ENCODE data around the gene DENND6B.
"Not testable (repeated sequence)": the region's sequence is repeated elsewhere in the genome, so short reads cannot be mapped to it uniquely, and the experiment has no call there.

The DENND6B gene

GRCh38 chr22:50339945-50340879 lies 13.4 kb upstream of the DENND6B start:
- no peak overlapping the region for H3K4me3 ChIP-seq (ENCODE audit: insufficient read depth, low read depth, low read length)
- no peaks in the 10 kb centered on the region for H3K4me1 ChIP-seq (ENCODE audit: control insufficient read depth, insufficient read depth, low read length)
- H3K27ac ChIP-seq (ENCODE audit: insufficient read depth, low read depth, low read length, poor library complexity, severe bottlenecking), result no peak overlapping the region
- no peaks in the 10 kb centered on the region for H3K9me3 ChIP-seq (ENCODE audit: control insufficient read depth, low read length)
- H3K36me3 ChIP-seq (ENCODE audit: control insufficient read depth, insufficient read depth, low read length), result no peaks in the 10 kb centered on the region
- no peaks in the 10 kb centered on the region for H3K27me3 ChIP-seq (ENCODE audit: control insufficient read depth, insufficient read depth, low read length, poor library complexity, severe bottlenecking)
- 85 to 86% methylated on average over 12 of the region's 12 CpGs for WGBS, 2 experiments

- Histone ChIP-seq H3K4me1 (ENCODE audit: control insufficient read depth, insufficient read depth, low read length) (no peaks in the 10 kb centered on the region), H3K36me3 (ENCODE audit: control insufficient read depth, insufficient read depth, low read length) (no peaks in the 10 kb centered on the region), H3K9me3 (ENCODE audit: control insufficient read depth, low read length) (no peaks in the 10 kb centered on the region), H3K4me3 (ENCODE audit: insufficient read depth, low read depth, low read length) (no peak overlapping the region), H3K27me3 (ENCODE audit: control insufficient read depth, insufficient read depth, low read length, poor library complexity, severe bottlenecking) (no peaks in the 10 kb centered on the region), H3K27ac (ENCODE audit: insufficient read depth, low read depth, low read length, poor library complexity, severe bottlenecking) (no peak overlapping the region)
- 88 to 96% methylated on average over 4 of the region's 4 CpGs for WGBS, 2 experiments
Measured at GRCh38 chr22:50338860-50339462, 12.1 kb upstream of the DENND6B start.

- Histone ChIP-seq H3K36me3 (ENCODE audit: control insufficient read depth, insufficient read depth, low read length) (no peaks in the 10 kb centered on the region), H3K27ac (ENCODE audit: insufficient read depth, low read depth, low read length, poor library complexity, severe bottlenecking) (no peak overlapping the region)
Measured at GRCh38 chr22:50338042-50338573, 11.3 kb upstream of the DENND6B start.

GRCh38 chr22:50337262-50338041 lies 10.6 kb upstream of the DENND6B start:
- Histone ChIP-seq H3K4me1 (ENCODE audit: control insufficient read depth, insufficient read depth, low read length) (no peaks in the 10 kb centered on the region), H3K9me3 (ENCODE audit: control insufficient read depth, low read length) (no peaks in the 10 kb centered on the region), H3K27ac (ENCODE audit: insufficient read depth, low read depth, low read length, poor library complexity, severe bottlenecking) (no peak overlapping the region), H3K27me3 (ENCODE audit: control insufficient read depth, insufficient read depth, low read length, poor library complexity, severe bottlenecking) (no peaks in the 10 kb centered on the region), H3K4me3 (ENCODE audit: insufficient read depth, low read depth, low read length) (no peak overlapping the region), H3K36me3 (ENCODE audit: control insufficient read depth, insufficient read depth, low read length) (no peaks in the 10 kb centered on the region)
- WGBS, 2 experiments, result 96% methylated on average over 13 of the region's 13 CpGs

More at GRCh38 chr22:50338042-50338573, 11.3 kb upstream of the DENND6B start:
- 91 to 94% methylated on average over 5 of the region's 5 CpGs for WGBS, 2 experiments
- H3K4me1 ChIP-seq (ENCODE audit: control insufficient read depth, insufficient read depth, low read length), result no peaks in the 10 kb centered on the region
- no peaks in the 10 kb centered on the region for H3K9me3 ChIP-seq (ENCODE audit: control insufficient read depth, low read length)
- no peak overlapping the region for H3K4me3 ChIP-seq (ENCODE audit: insufficient read depth, low read depth, low read length)
- H3K27me3 ChIP-seq (ENCODE audit: control insufficient read depth, insufficient read depth, low read length, poor library complexity, severe bottlenecking), result no peaks in the 10 kb centered on the region

- H3K9me3 ChIP-seq (ENCODE audit: control insufficient read depth, low read length); H3K27me3 ChIP-seq (ENCODE audit: control insufficient read depth, insufficient read depth, low read length, poor library complexity, severe bottlenecking); H3K4me3 ChIP-seq (ENCODE audit: insufficient read depth, low read depth, low read length); H3K4me1 ChIP-seq (ENCODE audit: control insufficient read depth, insufficient read depth, low read length); H3K36me3 ChIP-seq (ENCODE audit: control insufficient read depth, insufficient read depth, low read length); H3K27ac ChIP-seq (ENCODE audit: insufficient read depth, low read depth, low read length, poor library complexity, severe bottlenecking): not testable (repeated sequence)
- WGBS, 2 experiments, result 84 to 89% methylated on average over 4 to 5 of the region's 5 CpGs
Measured at GRCh38 chr22:50334433-50334832, 7.6 kb upstream of the DENND6B start.

GRCh38 chr22:50329236-50329635 lies 2.4 kb upstream of the DENND6B start:
- H3K36me3 ChIP-seq (ENCODE audit: control insufficient read depth, insufficient read depth, low read length), result no peaks in the 10 kb centered on the region
- H3K9me3 ChIP-seq (ENCODE audit: control insufficient read depth, low read length), result no peaks in the 10 kb centered on the region
- WGBS, 2 experiments, result 91 to 93% methylated on average over 5 to 6 of the region's 6 CpGs
- H3K27ac ChIP-seq (ENCODE audit: insufficient read depth, low read depth, low read length, poor library complexity, severe bottlenecking), result no peak overlapping the region
- H3K27me3 ChIP-seq (ENCODE audit: control insufficient read depth, insufficient read depth, low read length, poor library complexity, severe bottlenecking), result peaks cover 9% of the 10 kb centered on the region
- no peak overlapping the region for H3K4me3 ChIP-seq (ENCODE audit: insufficient read depth, low read depth, low read length)
- peaks cover 5% of the 10 kb centered on the region for H3K4me1 ChIP-seq (ENCODE audit: control insufficient read depth, insufficient read depth, low read length)

- H3K27ac ChIP-seq (ENCODE audit: insufficient read depth, low read depth, low read length, poor library complexity, severe bottlenecking), result no peak overlapping the region
- WGBS, 2 experiments, result 92 to 93% methylated on average over 22 of the region's 22 CpGs
- peaks cover 5% of the 10 kb centered on the region for H3K4me1 ChIP-seq (ENCODE audit: control insufficient read depth, insufficient read depth, low read length)
- H3K4me3 ChIP-seq (ENCODE audit: insufficient read depth, low read depth, low read length), result peak overlapping the region; percentile 49
- H3K27me3 ChIP-seq (ENCODE audit: control insufficient read depth, insufficient read depth, low read length, poor library complexity, severe bottlenecking), result peaks cover 9% of the 10 kb centered on the region
- no peaks in the 10 kb centered on the region for H3K36me3 ChIP-seq (ENCODE audit: control insufficient read depth, insufficient read depth, low read length)
- H3K9me3 ChIP-seq (ENCODE audit: control insufficient read depth, low read length), result no peaks in the 10 kb centered on the region
Measured at GRCh38 chr22:50327711-50328019, 853 bp upstream of the DENND6B start.

- Histone ChIP-seq H3K4me3 (ENCODE audit: insufficient read depth, low read depth, low read length) (peak overlapping the region; percentile 61), H3K4me1 (ENCODE audit: control insufficient read depth, insufficient read depth, low read length) (peaks cover 5% of the 10 kb centered on the region), H3K9me3 (ENCODE audit: control insufficient read depth, low read length) (no peaks in the 10 kb centered on the region), H3K36me3 (ENCODE audit: control insufficient read depth, insufficient read depth, low read length) (no peaks in the 10 kb centered on the region), H3K27ac (ENCODE audit: insufficient read depth, low read depth, low read length, poor library complexity, severe bottlenecking) (no peak overlapping the region), H3K27me3 (ENCODE audit: control insufficient read depth, insufficient read depth, low read length, poor library complexity, severe bottlenecking) (peaks cover 9% of the 10 kb centered on the region)
- 14% methylated on average over 56 of the region's 56 CpGs for WGBS, 2 experiments
Measured at GRCh38 chr22:50326225-50326955, 422 bp downstream of the DENND6B start.

GRCh38 chr22:50325444-50326224 lies 1.2 kb downstream of the DENND6B start:
- Histone ChIP-seq H3K9me3 (ENCODE audit: control insufficient read depth, low read length) (no peaks in the 10 kb centered on the region), H3K36me3 (ENCODE audit: control insufficient read depth, insufficient read depth, low read length) (no peaks in the 10 kb centered on the region), H3K4me3 (ENCODE audit: insufficient read depth, low read depth, low read length) (peak overlapping the region; percentile 61), H3K27ac (ENCODE audit: insufficient read depth, low read depth, low read length, poor library complexity, severe bottlenecking) (no peak overlapping the region), H3K27me3 (ENCODE audit: control insufficient read depth, insufficient read depth, low read length, poor library complexity, severe bottlenecking) (peaks cover 9% of the 10 kb centered on the region), H3K4me1 (ENCODE audit: control insufficient read depth, insufficient read depth, low read length) (peaks cover 5% of the 10 kb centered on the region)
- WGBS, 2 experiments, result 84 to 90% methylated on average over 19 of the region's 19 CpGs
